Suppressor macrophage (primary cell): ENCODE measurements around the gene C17orf107.

Experiments
- DNase-seq, 4 experiments: peaks; one replicate each; pipeline ENCODE4 v3.0.0-alpha.2; 2020 to 2022

The C17orf107 gene

DNA sequence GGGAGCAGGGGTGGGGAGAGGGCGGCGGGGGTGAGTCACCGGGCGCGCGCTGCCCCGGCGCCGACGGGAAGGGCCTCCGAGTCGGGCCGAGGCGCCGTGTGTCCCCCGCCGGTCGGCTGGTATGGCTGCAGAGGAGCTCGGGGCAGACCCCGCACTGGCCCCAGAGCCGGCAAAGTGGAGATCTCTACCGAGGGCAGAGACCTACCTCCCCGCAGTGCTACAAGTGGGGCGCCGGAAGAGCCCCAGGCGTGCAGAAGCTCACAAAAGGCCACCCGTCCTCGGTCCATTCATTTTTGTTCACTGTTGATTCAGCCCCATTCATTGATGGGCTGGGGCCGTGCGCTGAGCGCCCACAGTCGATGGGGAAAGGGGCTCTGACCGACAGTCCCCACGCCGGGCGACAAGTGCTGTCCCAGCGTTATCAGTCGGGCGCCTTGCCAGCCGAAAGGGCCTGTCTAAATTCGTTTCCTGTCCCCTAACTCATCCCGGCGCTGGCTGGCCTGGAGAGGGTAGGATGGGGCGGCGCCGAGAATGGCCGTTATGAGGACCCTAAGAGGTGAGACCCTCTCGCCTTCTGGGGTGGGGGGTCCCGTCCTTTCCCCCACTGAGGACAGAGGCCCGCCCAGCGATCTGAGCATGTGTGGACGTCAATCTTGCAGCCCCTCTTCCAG, 50.9 kb downstream of the C17orf107 start:
- peak; percentile 62 to 85 (median 65) for DNase-seq

DNA sequence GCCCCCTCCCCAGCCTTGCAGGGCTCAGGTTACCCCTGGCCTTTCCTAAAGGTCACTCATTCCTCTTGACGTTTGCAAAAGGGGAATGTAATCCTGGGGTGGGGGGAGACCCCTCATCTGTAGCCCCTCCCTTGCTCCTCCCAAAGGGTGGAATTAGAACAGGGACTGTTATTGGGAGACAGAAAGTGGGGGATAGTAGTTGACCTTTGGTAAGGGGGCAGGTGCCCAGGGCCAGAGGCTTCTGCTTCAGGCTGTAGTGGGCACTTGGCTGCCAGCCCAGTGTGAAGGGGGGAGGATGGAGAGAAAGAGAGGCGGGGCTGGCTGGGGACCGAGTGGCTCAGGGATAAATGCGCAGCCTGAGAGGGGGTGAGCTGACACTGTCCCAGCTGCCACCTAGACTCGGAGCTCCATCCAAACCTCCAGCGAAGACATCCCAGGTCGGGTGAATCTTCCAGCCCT, 51.4 kb downstream of the C17orf107 start, which contains the start of gene ENO3:
ENO3 (plus strand) TSS at position 374 of the 459 bp plus-strand sequence. CDS start 711 bp downstream, outside the sequence.
- DNase-seq: no peak

DNA sequence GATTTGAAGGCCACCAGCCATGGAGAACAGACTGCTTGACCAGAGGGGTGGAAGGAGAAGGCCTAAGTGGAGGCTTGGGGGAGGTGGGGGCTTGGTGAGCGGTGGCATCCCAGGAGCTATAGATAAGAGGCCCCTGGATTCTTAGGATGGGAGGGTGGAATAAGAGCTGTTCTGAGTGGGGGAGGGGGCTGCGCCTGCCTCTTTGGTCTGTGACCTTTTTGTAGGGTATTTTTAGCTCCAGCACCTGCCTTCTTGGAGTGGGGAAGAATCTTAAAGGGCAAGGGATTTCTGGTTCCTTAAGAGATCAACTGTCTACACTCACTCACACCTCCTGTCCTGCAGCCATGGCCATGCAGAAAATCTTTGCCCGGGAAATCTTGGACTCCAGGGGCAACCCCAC, 52.1 kb downstream of the C17orf107 start:
- no peak for DNase-seq
